HCT116 (cell line): Measurements from ENCODE around the gene PPP1R10. TPM values are rescaled to one million over a fixed set of nuclear protein-coding genes. Genes with fewer than 3 reads are reported as not detected.

Source experiments
- ATAC-seq: fragments of 200-7000 bp; cut with Tn5 transposase; 2 replicates; pipeline ENCODE4 v1.9.1; 2020; ENCODE audit warnings: mild to moderate bottlenecking, moderate library complexity
- BruUV-seq: library from RNA; stranded (reverse); fragments of 400-500 nt; replicated peaks from 2 replicates; lab custom pipeline; 2021; lab: Mats Ljungman, UMichigan
- CTCF ChIA-PET: fragments of 300-600 bp; sonication (Branson Sonifier 250); formaldehyde crosslinking; loops from one replicate; lab custom pipeline; 2021; ENCODE audit warnings: antibody characterized with exemption; lab: Charles Lee
- POLR2A ChIA-PET: fragments of 300-600, 350-600 bp; sonication (Branson Sonifier 250); formaldehyde crosslinking; loops from one replicate; lab custom pipeline; 2021; ENCODE audit warnings: antibody characterized with exemption; lab: Charles Lee
- RAD21 ChIA-PET, 2 experiments: fragments of 300-600 bp; sonication (Branson Sonifier 250); formaldehyde crosslinking; loops; one replicate each; lab custom pipeline; 2023; ENCODE audit warnings: low total read pairs in 2 of 2; ENCODE audit not compliant: uncharacterized antibody in 2 of 2, unreplicated experiment in 2 of 2, low non-redundant PET in 1 of 2; lab: Charles Lee
- DNase-seq: peaks from one replicate; pipeline ENCODE4 v3.0.0-alpha.2; 2010; ENCODE audit warnings: low read depth, low spot score
- H2AFZ ChIP-seq: fragments of 200-600 bp; shearing (Covaris generic), sonication (generic); 2 replicates; pipeline ENCODE4 v1.6.1; 2017; ENCODE audit warnings: low read depth, mixed run types, mixed read lengths, antibody characterized with exemption, low read length; ENCODE audit not compliant: poor library complexity, severe bottlenecking
- H3K27ac ChIP-seq: 2 replicates; pipeline ENCODE4 v1.5.1; 2012; ENCODE audit warnings: low read depth, low read length
- H3K27me3 ChIP-seq: fragments of 200-600 bp; sonication (generic); 2 replicates; pipeline ENCODE4 v1.6.1; 2016; ENCODE audit warnings: mixed run types, low read length, mixed read lengths; ENCODE audit not compliant: insufficient read depth
- H3K36me3 ChIP-seq, 2 experiments: fragments of 200-500 bp in 1 of 2; fragments of 200-600 bp in 1 of 2; sonication (Bioruptor generic) in 1 of 2; sonication (generic) in 1 of 2; 2 replicates each; pipeline versions ENCODE4 v1.5.1 to v1.6.1; 2014 to 2016; ENCODE audit warnings: low read length in 2 of 2, inconsistent platforms in 1 of 2, mixed read lengths in 1 of 2, mixed run types in 1 of 2; ENCODE audit not compliant: insufficient read depth in 2 of 2, control insufficient read depth in 1 of 2
- H3K4me1 ChIP-seq, 2 experiments: fragments of 200-600 bp in 1 of 2; sonication (generic) in 1 of 2; 2 replicates each; pipeline versions ENCODE4 v1.5.1 to v1.6.1; 2012 to 2017; ENCODE audit warnings: low read length in 2 of 2, inconsistent platforms in 1 of 2, mild to moderate bottlenecking in 1 of 2, mixed read lengths in 1 of 2, mixed run types in 1 of 2, moderate library complexity in 1 of 2; ENCODE audit not compliant: insufficient read depth in 2 of 2, control insufficient read depth in 1 of 2
- H3K4me2 ChIP-seq: fragments of 200-600 bp; sonication (generic); 2 replicates; pipeline ENCODE4 v1.6.1; 2017; ENCODE audit warnings: mixed run types, low read length, mixed read lengths
- H3K4me3 ChIP-seq, 2 experiments: fragments of 200-600 bp in 1 of 2; sonication (generic) in 1 of 2; replicated peaks in 1 of 2; 2 replicates each; pipeline ENCODE4 v1.5.1; 2011 to 2016; ENCODE audit warnings: low read length in 2 of 2, control low read depth in 1 of 2, low read depth in 1 of 2, mild to moderate bottlenecking in 1 of 2, mixed read lengths in 1 of 2, mixed run types in 1 of 2
- H3K79me2 ChIP-seq: fragments of 200-600 bp; sonication (generic); 2 replicates; pipeline ENCODE4 v1.6.1; 2017; ENCODE audit warnings: mild to moderate bottlenecking, mixed run types, low read length, moderate library complexity, mixed read lengths; ENCODE audit not compliant: insufficient read depth
- H3K9ac ChIP-seq: fragments of 200-600 bp; sonication (generic); 2 replicates; pipeline ENCODE4 v1.6.1; 2016; ENCODE audit warnings: low read length, mixed read lengths
- H3K9me2 ChIP-seq: fragments of 200-600 bp; sonication (generic), shearing (Covaris generic); 2 replicates; pipeline ENCODE4 v1.6.1; 2017; ENCODE audit warnings: mixed run types, mild to moderate bottlenecking, moderate library complexity; ENCODE audit not compliant: insufficient read depth
- H3K9me3 ChIP-seq, 2 experiments: fragments of 200-500 bp in 1 of 2; fragments of 200-600 bp in 1 of 2; sonication (Bioruptor generic) in 1 of 2; sonication (generic) in 1 of 2; 2 replicates each; pipeline ENCODE4 v1.6.1; 2014 to 2017; ENCODE audit warnings: low read length in 2 of 2, mixed read lengths in 2 of 2, inconsistent platforms in 1 of 2, low read depth in 1 of 2, mild to moderate bottlenecking in 1 of 2, mixed run types in 1 of 2, moderate library complexity in 1 of 2; ENCODE audit not compliant: control insufficient read depth in 1 of 2, insufficient read depth in 1 of 2
- H4K20me1 ChIP-seq: fragments of 200-600 bp; sonication (generic), shearing (Covaris generic); 2 replicates; pipeline ENCODE4 v1.6.1; 2017; ENCODE audit warnings: mixed run types, mild to moderate bottlenecking, moderate library complexity; ENCODE audit not compliant: insufficient read depth
- ATF3 ChIP-seq: IDR thresholded peaks from 2 replicates; pipeline ENCODE4 v1.6.1; 2012
- CEBPB ChIP-seq: IDR thresholded peaks from 2 replicates; pipeline ENCODE4 v1.6.1; 2012; ENCODE audit warnings: low read depth
- EGR1 ChIP-seq: IDR thresholded peaks from 2 replicates; pipeline ENCODE4 v1.6.1; 2012; ENCODE audit warnings: low read depth
- EZH2phosphoT487 ChIP-seq: fragments of 200-600 bp; IDR thresholded peaks from 2 replicates; pipeline ENCODE4 v1.6.1; 2018; ENCODE audit warnings: antibody characterized with exemption, borderline replicate concordance
- FOSL1 ChIP-seq: IDR thresholded peaks from 2 replicates; pipeline ENCODE4 v1.6.1; 2012; ENCODE audit warnings: low read depth
- JUND ChIP-seq: IDR thresholded peaks from 2 replicates; pipeline ENCODE4 v1.6.1; 2012
- MAX ChIP-seq: IDR thresholded peaks from 2 replicates; pipeline ENCODE4 v1.6.1; 2012
- POLR2AphosphoS5 ChIP-seq: IDR thresholded peaks from 2 replicates; pipeline ENCODE4 v1.6.1; 2011; ENCODE audit warnings: mild to moderate bottlenecking, low read depth, low read length, moderate library complexity
- RAD21 ChIP-seq: IDR thresholded peaks from 2 replicates; pipeline ENCODE4 v1.6.1; 2012; ENCODE audit warnings: low read depth, mild to moderate bottlenecking
- SIN3A ChIP-seq: IDR thresholded peaks from 2 replicates; pipeline ENCODE4 v1.6.1; 2012; ENCODE audit warnings: low read depth
- SRF ChIP-seq: IDR thresholded peaks from 2 replicates; pipeline ENCODE4 v1.6.1; 2012; ENCODE audit warnings: low read depth
- YY1 ChIP-seq: IDR thresholded peaks from 2 replicates; pipeline ENCODE4 v1.6.1; 2011; ENCODE audit warnings: low read length, low read depth, moderate library complexity, mild to moderate bottlenecking; ENCODE audit not compliant: insufficient replicate concordance; ENCODE audit errors: extremely low read depth
- ZFX ChIP-seq: fragments of 450-650 bp; IDR thresholded peaks from 2 replicates; pipeline ENCODE4 v1.6.1; 2017
- intact Hi-C: fragments of 100-400 bp; cut with micrococcal nuclease; formaldehyde crosslinking; loops from 2 replicates; pipeline ENCODE4 v1.10.0; 2022
- total RNA-seq: library from RNA; stranded (reverse); gene quantifications from one replicate; pipeline ENCODE4 v1.2.1, GENCODE V29; 2021; ENCODE audit not compliant: unreplicated experiment
- TF ChIP-seq, protein P1 (sequence below): IDR thresholded peaks from 2 replicates; pipeline ENCODE4 v1.6.1; 2011; ENCODE audit warnings: mild to moderate bottlenecking, low read length, moderate library complexity; ENCODE audit not compliant: insufficient replicate concordance; ENCODE audit errors: extremely low read depth
- TF ChIP-seq, protein P2 (sequence below): IDR thresholded peaks from 2 replicates; pipeline ENCODE4 v1.6.1; 2012; ENCODE audit warnings: low read depth

Gene PPP1R10
- total RNA-seq, 1 experiment from 2014 or later, result 104 TPM

- DNase-seq (no peak), ATAC-seq (no peak)
- Histone ChIP-seq H2AFZ (peak overlapping the region; percentile 24), H3K36me3 (peaks cover 0 to 8% of the 10 kb centered on the region in 2 experiments; a peak in 3 of 4 replicates), H3K9me2 (no peaks in the 10 kb centered on the region), H3K9me3 (no peaks in the 10 kb centered on the region), H3K4me1 (peaks cover 9 to 29% of the 10 kb centered on the region in 2 experiments), H3K27me3 (no peaks in the 10 kb centered on the region), H3K4me2 (peak overlapping the region; percentile 88), H3K9ac (peak overlapping the region; percentile 85), H3K79me2 (peaks cover 39% of the 10 kb centered on the region), H3K4me3 (peak overlapping the region; percentile 66 to 97), H4K20me1 (peaks cover 12% of the 10 kb centered on the region; the same call in 1 of the 2 replicates), H3K27ac (no peak overlapping the region)
- TF ChIP-seq FOSL1 (no peak), SIN3A (no peak), YY1 (no peak), JUND (no peak), SRF (no peak), EGR1 (no peak), RAD21 (no peak)
- no TSS peak for BruUV-seq
- intact Hi-C loops, result no loop called here
- POLR2A ChIA-PET, result interaction anchor here (0.5 to 1.3 kb wide), 2 partner anchors 9 to 13 kb away, joined by 3 to 4 read pairs; partner anchors contain the start of gene PRR3
- RAD21 ChIA-PET, result no interaction called here
- CTCF ChIA-PET, result interaction anchor here (1.3 kb wide), 1 partner anchor 29 kb away, joined by 6 read pairs; no protein-coding TSS in a partner anchor
Observed at GRCh38 chr6:30570263-30570662, 46.8 kb downstream of the PPP1R10 start.

DNA sequence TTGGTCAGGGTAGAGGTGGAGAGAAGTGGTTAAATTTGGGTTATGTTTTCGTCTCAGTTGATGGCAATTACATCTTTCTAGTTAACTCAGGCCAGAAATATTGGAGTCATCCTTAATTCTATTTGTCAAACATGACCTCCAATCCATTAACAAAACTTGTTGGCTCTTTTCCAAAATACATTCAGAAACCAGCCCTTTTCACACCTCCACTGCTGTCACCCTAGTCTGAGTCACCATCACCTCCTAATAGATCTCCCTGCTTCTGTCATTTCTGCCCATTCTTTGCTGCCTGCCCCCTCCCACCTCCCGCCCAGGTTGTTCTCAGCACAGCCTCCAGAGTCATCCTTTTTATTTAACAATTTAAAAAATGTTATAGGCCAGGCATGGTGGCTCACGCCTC lies 48.8 kb downstream of the PPP1R10 start:
- no TSS peak for BruUV-seq
- H3K9me2 ChIP-seq, result no peaks in the 10 kb centered on the region
- ATAC-seq (no peak), DNase-seq (no peak)
- ChIA-PET POLR2A (no interaction called here), RAD21 (no interaction called here), CTCF (no interaction called here)
- no peak overlapping the region for H3K4me2 ChIP-seq
- H3K4me1 ChIP-seq, result peaks cover 9 to 24% of the 10 kb centered on the region in 2 experiments
- H3K79me2 ChIP-seq, result peaks cover 19% of the 10 kb centered on the region
- peaks cover 9% of the 10 kb centered on the region; the same call in 1 of the 2 replicates for H4K20me1 ChIP-seq
- no peak overlapping the region for H2AFZ ChIP-seq
- H3K36me3 ChIP-seq, result no peaks in the 10 kb centered on the region; a peak in 2 of 4 replicates
- H3K9me3 ChIP-seq, result no peaks in the 10 kb centered on the region
- intact Hi-C loops, result no loop called here
- H3K27me3 ChIP-seq, result no peaks in the 10 kb centered on the region
- H3K9ac ChIP-seq, result no peak overlapping the region
- H3K27ac ChIP-seq, result no peak overlapping the region
- no peak overlapping the region for H3K4me3 ChIP-seq
- TF ChIP-seq YY1 (no peak), ATF3 (no peak), ZFX (no peak), SRF (no peak), CEBPB (no peak), SIN3A (no peak), RAD21 (no peak), EZH2phosphoT487 (no peak), MAX (no peak), POLR2AphosphoS5 (no peak)
- TF ChIP-seq, protein P1, sequence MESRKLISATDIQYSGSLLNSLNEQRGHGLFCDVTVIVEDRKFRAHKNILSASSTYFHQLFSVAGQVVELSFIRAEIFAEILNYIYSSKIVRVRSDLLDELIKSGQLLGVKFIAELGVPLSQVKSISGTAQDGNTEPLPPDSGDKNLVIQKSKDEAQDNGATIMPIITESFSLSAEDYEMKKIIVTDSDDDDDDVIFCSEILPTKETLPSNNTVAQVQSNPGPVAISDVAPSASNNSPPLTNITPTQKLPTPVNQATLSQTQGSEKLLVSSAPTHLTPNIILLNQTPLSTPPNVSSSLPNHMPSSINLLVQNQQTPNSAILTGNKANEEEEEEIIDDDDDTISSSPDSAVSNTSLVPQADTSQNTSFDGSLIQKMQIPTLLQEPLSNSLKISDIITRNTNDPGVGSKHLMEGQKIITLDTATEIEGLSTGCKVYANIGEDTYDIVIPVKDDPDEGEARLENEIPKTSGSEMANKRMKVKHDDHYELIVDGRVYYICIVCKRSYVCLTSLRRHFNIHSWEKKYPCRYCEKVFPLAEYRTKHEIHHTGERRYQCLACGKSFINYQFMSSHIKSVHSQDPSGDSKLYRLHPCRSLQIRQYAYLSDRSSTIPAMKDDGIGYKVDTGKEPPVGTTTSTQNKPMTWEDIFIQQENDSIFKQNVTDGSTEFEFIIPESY, result no peak
- TF ChIP-seq, protein P2, sequence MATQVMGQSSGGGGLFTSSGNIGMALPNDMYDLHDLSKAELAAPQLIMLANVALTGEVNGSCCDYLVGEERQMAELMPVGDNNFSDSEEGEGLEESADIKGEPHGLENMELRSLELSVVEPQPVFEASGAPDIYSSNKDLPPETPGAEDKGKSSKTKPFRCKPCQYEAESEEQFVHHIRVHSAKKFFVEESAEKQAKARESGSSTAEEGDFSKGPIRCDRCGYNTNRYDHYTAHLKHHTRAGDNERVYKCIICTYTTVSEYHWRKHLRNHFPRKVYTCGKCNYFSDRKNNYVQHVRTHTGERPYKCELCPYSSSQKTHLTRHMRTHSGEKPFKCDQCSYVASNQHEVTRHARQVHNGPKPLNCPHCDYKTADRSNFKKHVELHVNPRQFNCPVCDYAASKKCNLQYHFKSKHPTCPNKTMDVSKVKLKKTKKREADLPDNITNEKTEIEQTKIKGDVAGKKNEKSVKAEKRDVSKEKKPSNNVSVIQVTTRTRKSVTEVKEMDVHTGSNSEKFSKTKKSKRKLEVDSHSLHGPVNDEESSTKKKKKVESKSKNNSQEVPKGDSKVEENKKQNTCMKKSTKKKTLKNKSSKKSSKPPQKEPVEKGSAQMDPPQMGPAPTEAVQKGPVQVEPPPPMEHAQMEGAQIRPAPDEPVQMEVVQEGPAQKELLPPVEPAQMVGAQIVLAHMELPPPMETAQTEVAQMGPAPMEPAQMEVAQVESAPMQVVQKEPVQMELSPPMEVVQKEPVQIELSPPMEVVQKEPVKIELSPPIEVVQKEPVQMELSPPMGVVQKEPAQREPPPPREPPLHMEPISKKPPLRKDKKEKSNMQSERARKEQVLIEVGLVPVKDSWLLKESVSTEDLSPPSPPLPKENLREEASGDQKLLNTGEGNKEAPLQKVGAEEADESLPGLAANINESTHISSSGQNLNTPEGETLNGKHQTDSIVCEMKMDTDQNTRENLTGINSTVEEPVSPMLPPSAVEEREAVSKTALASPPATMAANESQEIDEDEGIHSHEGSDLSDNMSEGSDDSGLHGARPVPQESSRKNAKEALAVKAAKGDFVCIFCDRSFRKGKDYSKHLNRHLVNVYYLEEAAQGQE, result no peak
